Upper lobe of left lung (tissue), 6 donors: ENCODE measurements around the gene ARHGAP45. TPM values are rescaled to one million over a fixed set of nuclear protein-coding genes. Genes with fewer than 3 reads are reported as not detected.

Experiments
- ATAC-seq, 2 donors: fragments of 200-7000 bp; cut with Tn5 transposase; one replicate each; pipeline ENCODE4 v1.9.1; 2022; ENCODE audit warnings: mild to moderate bottlenecking in 2 of 2, moderate library complexity in 2 of 2; ENCODE audit not compliant: low FRiP score in 2 of 2
- DNase-seq, 2 donors: peaks; one replicate each; pipeline ENCODE4 v3.0.0-alpha.2; 2019 to 2020
- H3K27ac ChIP-seq, 4 donors: fragments of 200-600 bp; sonication (generic); one replicate each; pipeline ENCODE4 v1.5.1; 2016 to 2019
- H3K27me3 ChIP-seq, 4 donors: fragments of 200-600 bp; sonication (generic); one replicate each; pipeline ENCODE4 v1.5.1; 2017 to 2019
- H3K36me3 ChIP-seq, 4 donors: fragments of 200-600 bp; sonication (generic); one replicate each; pipeline ENCODE4 v1.5.1; 2016 to 2019
- H3K4me1 ChIP-seq, 4 donors: fragments of 200-600 bp; sonication (generic); one replicate each; pipeline ENCODE4 v1.5.1; 2018 to 2019
- H3K4me3 ChIP-seq, 4 donors: fragments of 200-600 bp; sonication (generic); one replicate each; pipeline ENCODE4 v1.5.1; 2017 to 2019; ENCODE audit warnings: mild to moderate bottlenecking in 2 of 4, moderate library complexity in 1 of 4
- H3K9me3 ChIP-seq, 4 donors: fragments of 200-600 bp; sonication (generic); one replicate each; pipeline ENCODE4 v1.5.1; 2018 to 2019
- CTCF ChIP-seq, 6 experiments: fragments of 450-650 bp in 4 of 6; fragments of 200-600 bp in 2 of 6; sonication (generic) in 2 of 6; IDR thresholded peaks; one replicate each; pipeline ENCODE4 v1.5.1; 2016 to 2019; ENCODE audit warnings: antibody characterized with exemption in 6 of 6
- EP300 ChIP-seq, 4 donors: sonication (generic); formaldehyde crosslinking; IDR thresholded peaks; one replicate each; pipeline ENCODE4 v1.5.1; 2017; ENCODE audit warnings: antibody characterized with exemption in 4 of 4, control low read depth in 2 of 4
- POLR2A ChIP-seq, 4 donors: fragments of 450-650 bp; IDR thresholded peaks; one replicate each; pipeline ENCODE4 v1.5.1; 2016 to 2017; ENCODE audit warnings: antibody characterized with exemption in 4 of 4, mild to moderate bottlenecking in 2 of 4
- POLR2AphosphoS5 ChIP-seq, 2 donors: sonication (generic); formaldehyde crosslinking; IDR thresholded peaks; one replicate each; pipeline ENCODE4 v1.5.1; 2017; ENCODE audit warnings: antibody characterized with exemption in 2 of 2
- WGBS, 2 donors: methylation state at CpG; one replicate each; pipeline ENCODE4 v1.1.5; 2017 to 2018; 5-methylcytosine and 5-hydroxymethylcytosine counted together
- total RNA-seq, 6 donors: library from RNA; depleted of rRNA in 4 of 6; stranded (reverse); fragments of >200 nt in 4 of 6; gene quantifications; one replicate each; pipeline versions ENCODE4 v1.1.0 to v1.2.1, GENCODE V29; 2016 to 2021
- donor health status: DM: no; HTN: no; CAD: no; lungs with moderate emphysema.
- donor health status: DM: no; HTN: yes; CAD: no; lungs with severe emphysema.

Gene ARHGAP45
- total RNA-seq, 6 donors from 2014 or later, result 91.6 to 332 (median 123) TPM

- Histone ChIP-seq H3K27ac (peak within 1 kb of the TSS; percentile 62 to 86 (median 78)), H3K4me1 (peaks cover 21 to 46% (median 38%) of the 10 kb centered on the region in 4 donors)
- ATAC-seq, result peak; percentile 94 to 97
These were observed 27.1 kb upstream of the ARHGAP45 start, which contains the start of gene ABCA7 for GRCh38 chr19:1039646-1040475. Gene ABCA7 (plus strand): TSS chr19:1040107. CDS start chr19:1041362, 1,255 bp downstream.

DNA sequence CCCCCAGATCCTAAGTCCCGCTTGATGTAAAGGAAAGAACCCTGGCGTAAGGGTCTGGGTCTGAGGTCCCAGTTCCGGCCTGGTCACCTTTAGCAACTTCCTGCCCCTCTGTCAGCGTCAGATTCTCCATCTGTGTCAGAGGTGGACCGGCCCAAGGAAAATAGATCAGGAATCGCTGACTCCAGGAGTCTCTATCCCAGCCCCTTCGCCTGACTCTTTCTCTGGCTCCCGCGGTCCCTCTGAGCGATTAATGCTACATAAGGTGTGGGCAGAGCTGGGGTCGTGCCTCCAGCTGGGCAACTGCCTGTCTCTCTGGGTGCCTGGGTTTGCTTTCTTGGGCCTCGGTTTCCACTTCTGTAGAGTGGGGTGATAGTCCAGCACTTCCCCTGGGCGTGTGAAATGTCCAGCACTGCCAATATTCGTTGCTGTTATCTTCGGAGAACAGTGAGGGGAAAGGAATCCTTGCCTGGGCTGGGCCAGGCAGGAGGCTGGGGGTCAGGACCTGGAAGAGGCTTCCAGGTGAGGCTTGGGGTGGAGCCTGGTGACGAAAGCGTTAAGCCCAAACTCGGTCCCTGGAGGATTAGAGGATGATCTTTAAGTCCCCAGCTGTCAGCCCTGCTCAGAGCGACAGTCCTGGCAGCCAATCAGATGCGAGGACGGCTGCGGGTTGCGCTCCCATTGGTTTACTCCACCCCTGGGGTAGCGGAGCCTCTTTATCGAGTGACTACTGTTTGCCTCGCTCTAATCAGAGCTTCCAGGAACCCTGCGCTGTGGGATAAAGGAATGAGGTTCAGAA is 26.3 kb upstream of the ARHGAP45 start:
- no peaks in the 10 kb centered on the region for H3K27me3 ChIP-seq
- H3K9me3 ChIP-seq, result no peaks in the 10 kb centered on the region
- H3K4me3 ChIP-seq, result peak overlapping the region; percentile 64 to 74 (median 66)
- peak overlapping the region in 3 of 4 donors; percentile 62 to 86 (median 77) for H3K27ac ChIP-seq
- peak; percentile 92 to 93 for DNase-seq
- ATAC-seq, result peak; percentile 75 to 83
- 3% methylated on average over 15 to 27 of the region's 27 CpGs for WGBS, 2 donors
- TF ChIP-seq CTCF (IDR thresholded peaks at IDR 0.05) (no peak), EP300 (IDR thresholded peaks at IDR 0.05) (no peak), POLR2A (IDR thresholded peaks at IDR 0.05) (no peak), POLR2AphosphoS5 (IDR thresholded peaks at IDR 0.05) (no peak)
- peaks cover 21 to 46% (median 38%) of the 10 kb centered on the region in 4 donors for H3K4me1 ChIP-seq
- peaks cover 7 to 27% (median 19%) of the 10 kb centered on the region in 4 donors for H3K36me3 ChIP-seq

More at GRCh38 chr19:1039646-1040475, 27.1 kb upstream of the ARHGAP45 start, which contains the start of gene ABCA7:
- Histone ChIP-seq H3K4me3 (peak within 1 kb of the TSS; percentile 64 to 74 (median 66)), H3K36me3 (peaks cover 7 to 34% (median 25%) of the 10 kb centered on the region in 4 donors), H3K27me3 (no peaks in the 10 kb centered on the region), H3K9me3 (no peaks in the 10 kb centered on the region)
- WGBS, 2 donors, result 2 to 5% methylated on average over 17 to 26 of the region's 56 CpGs
- peak; percentile 75 to 92 for TF ChIP-seq POLR2AphosphoS5 (IDR thresholded peaks at IDR 0.05)
- peak in 3 of 6 experiments; percentile 2 to 40 (median 5) for TF ChIP-seq CTCF (IDR thresholded peaks at IDR 0.05)
- TF ChIP-seq POLR2A (IDR thresholded peaks at IDR 0.05), result peak in 2 of 4 donors; percentile 58 to 74
- peak in 1 of 4 donors; percentile 45 for TF ChIP-seq EP300 (IDR thresholded peaks at IDR 0.05)
- peak; percentile 99 to 100 for DNase-seq

GRCh38 chr19:1041272-1041834 is 25.6 kb upstream of the ARHGAP45 start:
- H3K4me3 ChIP-seq, result peak overlapping the region in 3 of 4 donors; percentile 64 to 74 (median 67)
- TF ChIP-seq EP300 (IDR thresholded peaks at IDR 0.05) (no peak), POLR2AphosphoS5 (IDR thresholded peaks at IDR 0.05) (no peak), CTCF (IDR thresholded peaks at IDR 0.05) (no peak), POLR2A (IDR thresholded peaks at IDR 0.05) (no peak)
- DNase-seq (no peak), ATAC-seq (no peak)
- WGBS, 2 donors, result 48 to 55% methylated on average over 13 to 26 of the region's 26 CpGs
- peaks cover 3 to 20% (median 13%) of the 10 kb centered on the region in 4 donors for H3K36me3 ChIP-seq
- peaks cover 21 to 46% (median 38%) of the 10 kb centered on the region in 4 donors for H3K4me1 ChIP-seq
- peak overlapping the region in 2 of 4 donors; percentile 77 to 86 for H3K27ac ChIP-seq
- no peaks in the 10 kb centered on the region for H3K27me3 ChIP-seq
- H3K9me3 ChIP-seq, result no peaks in the 10 kb centered on the region

DNA sequence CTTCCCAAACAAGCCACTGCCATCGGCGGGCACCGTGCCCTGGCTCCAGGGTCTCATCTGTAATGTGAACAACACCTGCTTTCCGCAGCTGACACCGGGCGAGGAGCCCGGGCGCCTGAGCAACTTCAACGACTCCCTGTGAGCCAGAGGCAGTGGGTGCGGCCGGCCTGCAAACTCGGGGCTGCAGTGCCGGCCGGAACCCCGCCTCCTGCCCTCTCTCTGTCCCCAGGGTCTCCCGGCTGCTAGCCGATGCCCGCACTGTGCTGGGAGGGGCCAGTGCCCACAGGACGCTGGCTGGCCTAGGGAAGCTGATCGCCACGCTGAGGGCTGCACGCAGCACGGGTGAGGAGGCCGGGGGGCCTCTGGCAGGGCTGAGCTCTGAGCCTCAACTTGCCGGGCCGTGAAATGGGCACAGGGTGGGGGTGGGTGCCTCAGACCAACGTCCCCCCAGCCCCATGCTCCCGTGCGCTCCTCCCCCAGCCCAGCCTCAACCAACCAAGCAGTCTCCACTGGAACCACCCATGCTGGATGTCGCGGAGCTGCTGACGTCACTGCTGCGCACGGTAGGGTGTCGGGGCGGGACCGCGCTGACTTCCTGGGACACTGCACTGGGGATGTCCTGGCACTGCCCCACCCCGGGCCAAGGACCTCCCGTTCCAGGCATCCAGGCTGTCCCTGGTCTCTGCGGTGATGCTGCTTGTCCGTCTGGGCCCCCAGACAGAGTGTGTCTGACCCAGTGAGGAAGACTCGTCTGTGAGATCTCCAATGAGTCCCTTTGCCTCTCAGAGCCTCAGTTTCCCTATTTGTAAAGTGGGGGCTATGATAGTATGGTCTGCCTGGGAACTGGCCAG is 24.9 kb upstream of the ARHGAP45 start:
- Histone ChIP-seq H3K4me3 (no peak overlapping the region), H3K27me3 (no peaks in the 10 kb centered on the region), H3K4me1 (peaks cover 21 to 46% (median 38%) of the 10 kb centered on the region in 4 donors), H3K36me3 (peaks cover 0 to 16% (median 8%) of the 10 kb centered on the region in 4 donors), H3K9me3 (no peaks in the 10 kb centered on the region), H3K27ac (no peak overlapping the region)
- peak in 1 of 2 donors; percentile 86 for DNase-seq
- 68 to 80% methylated on average over 13 to 20 of the region's 43 CpGs for WGBS, 2 donors
- TF ChIP-seq POLR2A (IDR thresholded peaks at IDR 0.05), result no peak
- TF ChIP-seq POLR2AphosphoS5 (IDR thresholded peaks at IDR 0.05), result no peak
- TF ChIP-seq EP300 (IDR thresholded peaks at IDR 0.05), result no peak
- TF ChIP-seq CTCF (IDR thresholded peaks at IDR 0.05), result no peak
- ATAC-seq, result no peak
